Measurements from ENCODE around the gene BGLAP.
"Not testable (repeated sequence)": the region's sequence is repeated elsewhere in the genome, so short reads cannot be mapped to it uniquely, and the experiment has no call there.

The BGLAP gene

DNA sequence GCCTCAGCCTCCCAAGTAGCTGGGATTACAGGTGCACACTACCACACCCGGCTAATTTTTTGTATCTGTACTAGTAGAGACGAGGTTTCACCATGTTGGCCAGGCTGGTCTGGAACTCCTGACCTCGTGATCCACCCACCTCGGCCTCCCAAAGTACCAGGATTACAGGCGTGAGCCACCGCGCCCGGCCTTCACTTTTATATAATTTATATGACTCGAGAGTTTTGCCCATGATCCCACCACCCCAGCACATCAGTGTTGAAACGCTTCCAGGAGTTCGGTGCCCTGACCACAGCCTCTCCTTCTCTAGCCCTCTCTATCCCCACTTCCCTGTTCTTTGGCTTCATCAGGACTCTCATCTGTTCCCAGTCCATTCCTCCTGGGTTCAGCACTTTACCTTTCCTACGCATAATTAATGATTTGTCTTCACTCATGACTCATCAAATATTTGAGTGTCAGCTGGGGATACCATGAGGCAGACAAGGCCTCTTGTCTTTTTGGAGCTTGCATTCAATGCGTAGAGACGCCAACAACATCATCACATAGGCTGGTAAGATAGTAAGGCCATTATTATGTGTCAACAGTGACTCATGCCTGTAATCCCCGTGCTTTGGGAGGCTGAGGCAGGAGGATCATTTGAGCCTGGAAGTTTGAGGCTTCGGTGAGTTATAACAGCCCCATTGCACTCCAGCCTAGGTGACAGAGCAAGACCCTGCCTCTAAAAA lies 27.8 kb upstream of the BGLAP start:
- TF ChIP-seq, protein P1, sequence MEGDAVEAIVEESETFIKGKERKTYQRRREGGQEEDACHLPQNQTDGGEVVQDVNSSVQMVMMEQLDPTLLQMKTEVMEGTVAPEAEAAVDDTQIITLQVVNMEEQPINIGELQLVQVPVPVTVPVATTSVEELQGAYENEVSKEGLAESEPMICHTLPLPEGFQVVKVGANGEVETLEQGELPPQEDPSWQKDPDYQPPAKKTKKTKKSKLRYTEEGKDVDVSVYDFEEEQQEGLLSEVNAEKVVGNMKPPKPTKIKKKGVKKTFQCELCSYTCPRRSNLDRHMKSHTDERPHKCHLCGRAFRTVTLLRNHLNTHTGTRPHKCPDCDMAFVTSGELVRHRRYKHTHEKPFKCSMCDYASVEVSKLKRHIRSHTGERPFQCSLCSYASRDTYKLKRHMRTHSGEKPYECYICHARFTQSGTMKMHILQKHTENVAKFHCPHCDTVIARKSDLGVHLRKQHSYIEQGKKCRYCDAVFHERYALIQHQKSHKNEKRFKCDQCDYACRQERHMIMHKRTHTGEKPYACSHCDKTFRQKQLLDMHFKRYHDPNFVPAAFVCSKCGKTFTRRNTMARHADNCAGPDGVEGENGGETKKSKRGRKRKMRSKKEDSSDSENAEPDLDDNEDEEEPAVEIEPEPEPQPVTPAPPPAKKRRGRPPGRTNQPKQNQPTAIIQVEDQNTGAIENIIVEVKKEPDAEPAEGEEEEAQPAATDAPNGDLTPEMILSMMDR (conservative IDR thresholded peaks at IDR 0.05; ENCODE audit: low read length), result no peak
- DNase-seq (ENCODE audit: low read depth), result peak; percentile 23
- H3K4me3 ChIP-seq (ENCODE audit: low read length), result peak overlapping the region; percentile 96

DNA sequence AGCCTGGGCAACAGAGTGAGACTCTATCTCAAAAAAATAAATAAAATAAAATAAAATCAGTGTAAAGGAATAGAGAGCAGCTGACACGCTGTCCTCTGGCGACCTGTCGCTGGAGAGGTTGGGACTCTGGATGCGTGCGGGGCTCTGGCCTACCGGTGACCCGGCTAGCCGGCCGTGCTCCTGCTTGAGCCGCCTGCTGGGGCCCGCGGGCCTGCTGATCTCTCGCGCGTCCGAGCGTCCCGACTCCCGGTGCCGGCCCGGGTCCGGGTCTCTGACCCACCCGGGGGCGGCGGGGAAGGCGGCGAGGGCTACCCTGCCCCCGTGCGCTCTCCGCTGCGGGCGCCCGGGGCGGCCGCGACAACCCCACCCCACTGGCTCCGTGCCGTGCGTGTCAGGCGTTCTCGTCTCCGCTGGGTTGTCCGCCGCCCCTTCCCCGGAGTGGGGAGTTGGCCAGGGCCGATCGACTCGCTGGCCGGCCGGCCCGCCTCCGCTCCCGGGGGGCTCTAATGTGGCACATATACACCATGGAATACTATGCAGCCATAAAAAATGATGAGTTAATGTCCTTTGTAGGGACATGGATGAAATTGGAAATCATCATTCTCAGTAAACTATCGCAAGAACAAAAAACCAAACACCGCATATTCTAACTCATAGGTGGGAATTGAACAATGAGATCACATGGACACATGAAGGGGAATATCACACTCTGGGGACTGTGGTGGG lies 25.5 kb upstream of the BGLAP start:
- H3K4me3 ChIP-seq (ENCODE audit: low read length), result not testable (repeated sequence)
- peak; percentile 40 for DNase-seq (ENCODE audit: low read depth)

DNA sequence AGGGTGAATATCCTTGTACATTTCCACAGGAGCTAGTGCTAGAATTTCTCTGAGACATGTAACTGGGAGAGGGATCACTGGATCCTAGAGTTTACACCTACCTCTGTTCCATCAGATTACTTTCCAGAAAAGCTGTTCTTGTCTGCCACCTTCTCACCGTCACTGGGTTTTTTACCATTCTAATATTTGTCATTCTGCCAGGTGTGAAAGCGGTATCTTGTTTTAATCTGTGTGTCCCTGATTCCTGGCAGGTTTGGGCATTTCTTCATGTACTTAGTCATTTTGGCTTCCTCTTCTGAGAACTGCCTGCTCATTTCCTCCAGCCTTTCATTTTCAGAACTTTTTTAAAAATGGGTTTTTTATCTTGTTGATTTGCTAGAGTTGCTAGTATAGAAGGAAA lies 24.1 kb upstream of the BGLAP start:
- TF ChIP-seq, protein P1 (conservative IDR thresholded peaks at IDR 0.05; ENCODE audit: low read length), result no peak
- DNase-seq (ENCODE audit: low read depth), result peak; percentile 52
- H3K4me3 ChIP-seq (ENCODE audit: low read length), result no peak overlapping the region

DNA sequence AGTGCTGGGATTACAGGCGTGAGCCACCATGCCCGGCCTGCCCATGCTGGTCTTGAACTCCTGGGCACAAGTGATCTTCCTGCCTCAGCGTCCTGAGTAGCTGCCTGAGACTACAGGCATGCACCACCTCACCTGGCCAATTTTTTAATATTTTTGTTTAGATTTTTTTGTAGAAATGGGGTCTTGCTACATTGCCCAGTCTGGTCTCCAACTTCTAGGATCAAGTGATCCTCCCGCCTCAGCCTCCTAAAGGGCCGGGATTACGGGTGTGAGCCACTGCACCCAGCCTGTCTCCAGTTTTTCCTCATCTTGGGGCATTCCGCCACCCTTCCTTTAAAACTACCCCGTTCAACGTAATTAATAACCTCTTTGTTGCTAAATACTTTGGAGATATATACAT lies 21.8 kb upstream of the BGLAP start:
- TF ChIP-seq, protein P1 (conservative IDR thresholded peaks at IDR 0.05; ENCODE audit: low read length), result no peak
- no peak overlapping the region for H3K4me3 ChIP-seq (ENCODE audit: low read length)
- no peak for DNase-seq (ENCODE audit: low read depth)

DNA sequence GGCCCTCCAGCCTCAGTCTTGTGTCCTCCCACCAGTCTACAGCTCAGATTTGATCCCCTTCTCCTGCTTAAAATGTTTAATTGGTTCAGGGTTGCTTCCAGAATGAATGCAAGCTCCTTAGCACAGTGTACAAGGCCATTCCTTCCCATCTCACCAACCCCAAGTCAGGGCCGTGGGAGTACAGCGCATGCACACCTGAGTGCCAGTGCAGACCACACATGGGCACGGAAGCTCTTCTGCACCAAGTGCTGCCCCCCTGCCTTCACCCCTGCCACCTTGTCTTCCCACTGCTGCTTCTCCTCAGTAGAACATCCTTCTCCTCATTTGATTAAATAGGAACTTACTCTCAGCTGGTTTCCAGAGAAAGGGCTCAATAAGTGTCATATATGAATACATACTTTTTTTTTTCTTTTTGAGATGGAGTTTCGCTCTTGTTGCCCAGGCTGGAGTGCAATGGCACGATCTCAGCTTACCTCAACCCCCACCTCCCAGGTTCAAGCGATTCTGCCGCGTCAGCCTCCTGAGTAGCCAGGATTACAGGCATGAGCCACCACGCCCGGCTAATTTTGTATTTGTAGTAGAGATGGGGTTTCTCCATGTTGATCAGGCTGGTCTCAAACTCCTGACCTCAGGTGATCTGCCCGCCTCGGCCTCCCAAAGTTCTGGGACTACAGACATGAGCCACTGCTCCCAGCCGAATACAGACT lies 19.8 kb upstream of the BGLAP start:
- TF ChIP-seq, protein P1 (conservative IDR thresholded peaks at IDR 0.05; ENCODE audit: low read length), result no peak
- H3K4me3 ChIP-seq (ENCODE audit: low read length), result no peak overlapping the region
- no peak for DNase-seq (ENCODE audit: low read depth)

DNA sequence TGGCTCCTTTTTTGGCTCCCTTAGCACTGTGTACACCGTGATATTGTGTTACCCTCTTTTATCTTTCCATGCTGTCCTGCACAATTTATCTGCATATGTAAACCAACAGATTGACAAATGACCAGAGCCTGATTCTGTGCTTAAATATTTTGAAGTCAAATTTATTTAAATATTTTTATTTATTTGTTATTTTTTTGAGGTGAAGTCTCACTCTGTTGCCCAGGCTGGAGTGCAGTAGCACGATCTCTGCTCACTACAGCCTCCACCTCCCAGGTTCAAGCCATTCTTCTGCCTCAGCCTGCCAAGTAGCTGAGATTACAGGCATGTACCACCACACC lies 16.3 kb upstream of the BGLAP start:
- TF ChIP-seq, protein P1 (conservative IDR thresholded peaks at IDR 0.05; ENCODE audit: low read length), result no peak
- H3K4me3 ChIP-seq (ENCODE audit: low read length), result no peak overlapping the region
- DNase-seq (ENCODE audit: low read depth), result no peak

DNA sequence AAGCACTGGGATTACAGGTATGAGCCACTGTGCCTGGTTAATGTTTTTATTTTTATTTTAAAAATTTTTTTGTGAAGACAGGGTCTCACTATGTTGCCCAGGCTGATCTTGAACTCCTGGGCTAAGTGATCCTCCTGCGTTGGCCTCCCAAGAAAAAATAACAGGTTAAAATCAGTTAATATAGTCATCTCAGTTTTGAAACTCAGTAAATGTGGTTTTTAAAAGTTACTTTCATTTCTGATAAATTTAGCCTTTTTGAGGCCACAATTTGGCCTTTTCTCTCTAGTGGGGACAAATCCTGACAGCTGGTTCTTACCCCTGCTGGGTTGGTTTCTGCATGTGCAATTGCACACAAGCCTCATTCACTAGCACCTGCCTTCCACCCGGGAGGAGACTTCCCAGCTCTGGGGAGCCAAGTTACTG lies 15.9 kb upstream of the BGLAP start:
- no peak overlapping the region for H3K4me3 ChIP-seq (ENCODE audit: low read length)
- TF ChIP-seq, protein P1 (conservative IDR thresholded peaks at IDR 0.05; ENCODE audit: low read length), result no peak
- no peak for DNase-seq (ENCODE audit: low read depth)
